Lower leg skin (tissue), 3 donors: ENCODE results near the gene MLC1.

Experiments
- POLR2A ChIP-seq, 2 donors: fragments of 450-650 bp; IDR thresholded peaks; one replicate each; pipeline ENCODE4 v1.6.1; 2016 to 2017; ENCODE audit warnings: antibody characterized with exemption in 2 of 2, mild to moderate bottlenecking in 1 of 2, moderate library complexity in 1 of 2
- TF ChIP-seq, protein P1 (sequence below), 3 donors: fragments of 450-650 bp; IDR thresholded peaks; one replicate each; pipeline ENCODE4 v1.5.1; 2016; ENCODE audit warnings: antibody characterized with exemption in 3 of 3, mild to moderate bottlenecking in 3 of 3, moderate library complexity in 2 of 3

DNA sequence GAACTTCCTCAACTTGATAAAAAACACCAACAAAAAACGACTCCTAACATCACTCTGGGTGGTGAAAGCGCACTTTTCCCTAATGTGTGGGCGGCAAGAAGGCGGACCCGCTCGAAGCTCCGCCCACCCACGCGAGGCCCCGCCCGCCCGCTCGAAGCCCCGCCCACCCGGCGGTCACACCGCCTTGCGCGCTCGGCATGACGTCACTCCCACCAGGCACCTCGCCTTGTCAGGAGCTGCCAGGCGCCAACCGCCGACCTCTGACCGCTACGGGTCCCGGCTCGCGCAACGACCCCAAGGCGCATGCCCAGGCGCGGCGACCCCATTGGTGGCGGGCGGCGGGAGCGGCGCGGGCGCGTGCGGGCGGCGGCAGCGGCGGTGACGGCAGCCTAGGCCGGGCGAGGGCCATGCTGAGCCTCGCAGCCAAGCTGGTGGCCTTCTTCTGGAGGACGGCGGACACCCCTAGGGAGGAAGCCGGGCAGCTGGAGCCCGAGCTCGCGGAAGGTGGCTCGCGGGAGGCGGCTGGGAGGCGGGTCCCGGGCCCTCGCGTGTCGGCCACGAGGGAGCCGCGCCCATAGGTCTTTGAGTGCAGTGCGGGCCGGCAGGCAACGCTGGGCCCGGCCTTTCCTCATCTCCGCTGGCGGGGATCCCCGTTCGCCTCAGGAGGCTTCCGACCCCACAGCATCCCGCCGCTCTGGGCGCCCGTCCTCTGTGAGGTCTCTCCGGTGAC is 4.6 kb upstream of the MLC1 start, which contains the start of gene MOV10L1:
- TF ChIP-seq, protein P1, sequence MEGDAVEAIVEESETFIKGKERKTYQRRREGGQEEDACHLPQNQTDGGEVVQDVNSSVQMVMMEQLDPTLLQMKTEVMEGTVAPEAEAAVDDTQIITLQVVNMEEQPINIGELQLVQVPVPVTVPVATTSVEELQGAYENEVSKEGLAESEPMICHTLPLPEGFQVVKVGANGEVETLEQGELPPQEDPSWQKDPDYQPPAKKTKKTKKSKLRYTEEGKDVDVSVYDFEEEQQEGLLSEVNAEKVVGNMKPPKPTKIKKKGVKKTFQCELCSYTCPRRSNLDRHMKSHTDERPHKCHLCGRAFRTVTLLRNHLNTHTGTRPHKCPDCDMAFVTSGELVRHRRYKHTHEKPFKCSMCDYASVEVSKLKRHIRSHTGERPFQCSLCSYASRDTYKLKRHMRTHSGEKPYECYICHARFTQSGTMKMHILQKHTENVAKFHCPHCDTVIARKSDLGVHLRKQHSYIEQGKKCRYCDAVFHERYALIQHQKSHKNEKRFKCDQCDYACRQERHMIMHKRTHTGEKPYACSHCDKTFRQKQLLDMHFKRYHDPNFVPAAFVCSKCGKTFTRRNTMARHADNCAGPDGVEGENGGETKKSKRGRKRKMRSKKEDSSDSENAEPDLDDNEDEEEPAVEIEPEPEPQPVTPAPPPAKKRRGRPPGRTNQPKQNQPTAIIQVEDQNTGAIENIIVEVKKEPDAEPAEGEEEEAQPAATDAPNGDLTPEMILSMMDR (IDR thresholded peaks at IDR 0.05): no peak
- TF ChIP-seq POLR2A (IDR thresholded peaks at IDR 0.05): no peak
